Activated T-cell treated with anti-CD3 and anti-CD28 coated beads, Interleukin-2, amount 50 U/mL, for 48 hours (primary cell): ENCODE results near the gene MAN1C1.

Experiments used
- DNase-seq, 2 experiments: peaks; one replicate each; pipeline ENCODE4 v3.0.0-alpha.2; 2020

The MAN1C1 gene

DNA sequence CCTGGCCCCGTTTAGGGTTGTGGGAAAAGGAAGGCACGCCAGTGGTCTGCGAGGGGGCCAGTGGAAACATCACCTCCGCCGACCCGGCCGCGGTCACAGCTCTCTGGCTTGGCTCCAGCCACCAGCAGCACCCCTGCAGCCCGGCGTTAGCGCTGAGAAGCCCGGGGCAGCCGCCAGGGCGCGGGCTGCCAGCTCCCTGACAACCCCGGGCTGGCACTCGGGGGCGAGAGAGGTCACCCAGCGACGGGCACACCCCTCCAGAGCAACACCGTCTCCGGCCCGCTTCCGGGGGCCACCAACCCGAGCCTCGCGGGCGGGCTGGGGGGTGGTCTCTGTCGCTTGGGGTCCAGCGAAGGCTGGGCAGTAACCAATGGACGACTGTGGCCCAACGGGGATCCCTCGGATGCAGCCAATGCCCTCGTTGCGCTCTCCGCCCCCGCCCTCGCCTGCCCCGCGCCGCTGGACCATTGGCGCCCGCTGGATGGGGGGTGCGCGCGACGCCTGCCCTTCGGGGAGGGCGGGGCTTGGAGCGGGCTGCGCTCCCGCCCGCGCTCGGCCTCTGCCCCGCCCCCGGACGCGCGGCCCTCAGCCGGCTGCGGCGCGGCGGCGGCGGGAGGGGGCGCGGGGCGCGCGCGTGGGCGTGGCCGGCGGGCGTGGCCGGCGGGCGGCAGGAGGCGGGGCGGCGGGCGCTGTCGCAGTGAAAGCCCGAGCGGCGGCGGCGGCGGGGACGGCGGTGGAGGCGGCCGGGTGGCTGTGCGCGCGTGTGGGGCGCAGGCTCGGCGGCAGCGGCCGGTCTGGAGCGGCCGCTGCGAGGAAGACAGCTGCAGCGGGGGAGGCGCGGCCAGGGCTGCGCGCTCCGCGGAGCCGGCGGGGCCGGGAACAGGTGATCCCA lies at the start of gene MAN1C1:
Gene MAN1C1, plus strand, starts transcription at position 697 of the 892 bp plus-strand sequence. CDS start 1,007 bp downstream, outside the sequence.
- DNase-seq: peak; percentile 77 to 86

DNA sequence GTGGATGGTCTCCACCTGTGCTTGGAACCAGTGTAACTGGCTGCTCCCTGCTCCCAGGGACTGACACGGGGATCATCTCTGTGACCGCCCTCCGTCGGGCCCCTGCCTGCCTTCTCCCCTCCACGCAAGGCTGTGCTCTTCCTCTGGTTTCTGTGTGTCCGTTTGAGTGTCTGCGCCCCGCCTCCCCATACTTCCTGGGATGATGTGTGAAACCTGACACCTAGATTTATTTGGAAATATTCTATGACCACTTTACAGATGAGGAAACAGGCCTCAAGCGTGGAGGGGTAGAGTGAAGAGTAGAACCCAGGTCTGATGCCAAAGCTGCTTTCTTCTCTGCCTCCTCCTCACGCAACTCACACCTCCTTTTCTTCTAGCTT lies 48.9 kb upstream of the MAN1C1 start:
- no peak for DNase-seq

DNA sequence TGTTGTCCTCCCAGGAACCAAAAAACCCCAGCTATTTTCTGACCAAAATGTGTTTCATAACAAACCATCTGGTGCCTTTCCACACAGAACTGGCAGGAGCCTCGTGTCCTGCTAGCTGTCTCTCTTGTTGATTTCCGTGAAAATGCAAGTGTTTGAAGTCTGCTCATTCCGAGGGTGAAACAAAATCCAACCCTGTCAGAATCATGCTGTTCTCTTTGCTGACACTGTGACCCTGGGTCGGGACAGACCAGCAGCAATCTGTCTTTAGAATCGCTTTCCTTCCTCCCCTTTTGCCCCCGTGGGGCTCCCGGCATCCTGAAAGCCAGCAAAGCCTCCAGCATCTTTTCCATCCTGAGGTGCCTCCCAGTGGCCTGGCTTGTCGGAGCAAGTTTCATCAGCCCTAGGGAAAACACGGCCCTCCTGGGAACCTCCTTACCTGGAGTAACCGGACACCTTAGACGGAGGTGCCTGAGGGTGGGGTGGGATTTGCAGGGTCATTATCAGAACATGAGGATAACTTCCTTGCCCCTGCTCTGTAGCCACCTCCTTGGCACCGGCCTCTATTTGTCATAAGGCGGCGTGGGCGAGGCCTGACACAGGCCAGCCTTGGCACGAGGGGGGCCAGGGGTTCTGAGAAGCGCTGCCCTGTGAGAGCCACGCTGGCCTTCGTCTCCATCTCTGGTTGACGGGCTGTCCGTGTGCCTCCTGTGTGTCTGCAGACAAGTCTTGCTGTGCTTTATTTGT lies 48.3 kb upstream of the MAN1C1 start:
- no peak for DNase-seq

DNA sequence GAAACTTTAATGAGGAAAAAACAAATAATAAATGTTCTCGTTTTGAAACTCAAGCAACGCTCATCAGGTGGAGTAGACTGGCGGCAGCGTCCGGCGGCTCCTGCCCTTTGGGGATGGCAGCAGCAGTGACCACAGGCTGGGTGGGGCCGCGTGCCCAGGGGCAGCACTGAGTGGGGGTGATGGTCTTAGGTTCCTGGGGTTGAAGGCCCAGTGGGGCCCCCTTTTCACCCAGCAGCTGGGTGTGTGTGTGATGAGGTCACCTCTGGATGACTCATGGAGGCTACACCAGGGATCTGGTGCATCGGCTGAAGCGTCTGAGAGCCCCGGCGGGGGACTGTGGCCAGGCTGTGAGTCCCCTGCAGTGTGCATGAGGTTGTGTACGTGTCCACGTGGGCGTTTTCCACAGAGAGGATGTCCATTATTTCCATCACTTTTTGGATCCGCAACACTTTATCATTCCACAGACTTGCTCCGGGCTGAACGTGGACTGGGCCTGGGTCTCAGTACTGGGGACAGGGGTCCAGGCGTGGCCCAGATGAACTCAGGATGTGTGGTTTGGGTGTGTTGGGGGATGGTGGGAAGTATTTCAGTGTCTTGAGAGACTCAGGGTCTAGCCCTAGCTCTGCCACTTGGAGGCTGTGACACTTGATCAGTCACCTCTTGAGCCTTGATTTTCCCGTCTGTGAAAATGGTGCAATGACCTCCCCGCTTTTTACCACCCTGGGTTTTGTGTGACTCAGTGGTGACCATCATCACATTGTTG lies 47.6 kb upstream of the MAN1C1 start:
- DNase-seq: peak; percentile 49 to 55

DNA sequence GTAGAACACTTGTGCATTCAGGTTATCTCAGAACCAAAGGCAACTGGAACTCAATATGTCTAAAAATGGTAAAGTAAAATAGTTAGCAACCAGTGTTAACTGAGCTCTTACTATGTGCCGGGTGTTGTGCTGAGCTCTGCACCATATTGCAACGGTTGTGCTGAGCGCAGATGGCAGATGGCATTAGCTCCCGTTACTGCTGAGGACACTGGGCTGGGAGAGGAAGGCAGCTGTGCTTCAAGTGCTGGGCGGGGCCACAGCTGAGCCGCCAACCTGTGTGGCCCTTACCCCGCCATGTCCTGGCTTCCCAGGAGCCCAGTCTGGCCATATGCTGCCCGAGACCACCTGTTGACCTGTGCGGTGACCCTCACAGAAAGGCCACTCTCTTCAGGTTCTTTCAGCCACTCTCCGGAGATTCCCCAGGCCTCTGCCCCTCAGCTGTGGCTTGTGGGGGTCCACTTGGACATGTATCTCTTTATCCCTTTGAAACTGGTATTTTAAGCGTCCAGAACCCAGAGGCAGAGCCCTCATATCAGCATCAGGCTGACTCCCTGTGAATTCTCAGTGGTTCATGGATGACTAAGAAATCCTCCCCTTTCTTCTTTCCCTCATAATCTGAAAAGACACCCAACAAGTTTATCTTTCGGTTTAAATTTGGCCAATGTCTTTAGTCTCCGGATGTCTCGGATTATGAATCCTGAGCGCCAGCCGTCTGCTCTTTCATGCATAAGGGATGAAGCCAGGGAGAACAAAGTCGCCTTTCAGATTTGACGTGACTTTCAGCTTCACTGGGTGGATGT lies 46.8 kb upstream of the MAN1C1 start:
- DNase-seq: no peak

DNA sequence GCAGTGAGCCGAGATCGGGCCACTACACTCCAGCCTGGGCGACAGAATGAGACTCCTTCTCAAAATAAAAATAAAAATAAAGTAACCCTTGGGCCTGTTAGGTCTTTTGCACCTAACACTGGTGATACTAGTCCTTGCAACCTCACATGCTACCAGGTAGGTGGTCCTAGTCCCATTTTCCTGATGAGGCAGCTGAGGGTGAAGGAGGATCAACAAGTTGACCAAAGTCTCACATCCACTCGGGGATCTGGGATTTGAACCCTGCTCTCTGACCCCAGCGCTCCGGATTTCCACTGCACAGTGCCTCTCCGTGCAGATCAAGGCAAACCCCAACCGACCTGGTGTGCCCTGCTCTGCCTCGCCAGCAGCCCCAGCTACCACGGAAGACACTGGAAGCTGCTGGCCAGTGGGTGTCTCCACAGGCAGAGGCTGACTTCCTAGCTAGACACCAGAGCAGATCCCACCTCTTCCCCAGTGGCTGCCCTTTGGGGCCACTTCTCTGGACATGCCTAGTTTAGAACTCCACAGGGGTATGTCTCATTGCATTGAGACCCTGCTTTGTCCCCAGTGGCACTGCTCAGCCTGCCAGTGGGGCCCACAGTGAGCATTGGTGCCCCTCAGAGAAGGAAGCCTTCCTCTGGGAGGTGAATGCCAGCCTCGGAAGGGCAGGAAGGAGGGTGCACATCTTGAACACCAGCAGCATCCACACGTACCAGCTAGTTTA lies 45.6 kb upstream of the MAN1C1 start:
- DNase-seq: no peak

DNA sequence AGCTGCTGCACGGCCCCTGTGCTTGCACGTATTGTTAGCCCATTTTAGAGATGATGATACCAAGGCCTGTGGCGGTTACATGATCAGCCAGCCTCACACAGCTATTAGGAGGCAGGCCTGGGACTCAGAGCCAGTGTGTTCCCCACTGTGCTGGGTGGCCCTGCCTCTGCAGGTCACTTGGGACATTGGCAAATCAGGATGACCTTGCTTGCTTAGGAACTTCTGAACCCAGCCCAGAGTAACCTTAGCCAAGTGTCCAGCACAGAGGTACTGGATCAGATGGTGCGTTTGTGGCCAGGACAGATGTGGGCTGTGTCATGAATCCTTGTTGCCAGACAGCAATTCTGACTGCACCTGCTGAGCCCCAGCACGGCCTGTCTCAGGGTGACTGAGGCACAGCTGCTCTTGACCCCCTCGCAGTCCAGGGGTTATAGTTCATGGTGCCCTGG lies 45.0 kb upstream of the MAN1C1 start:
- no peak for DNase-seq

DNA sequence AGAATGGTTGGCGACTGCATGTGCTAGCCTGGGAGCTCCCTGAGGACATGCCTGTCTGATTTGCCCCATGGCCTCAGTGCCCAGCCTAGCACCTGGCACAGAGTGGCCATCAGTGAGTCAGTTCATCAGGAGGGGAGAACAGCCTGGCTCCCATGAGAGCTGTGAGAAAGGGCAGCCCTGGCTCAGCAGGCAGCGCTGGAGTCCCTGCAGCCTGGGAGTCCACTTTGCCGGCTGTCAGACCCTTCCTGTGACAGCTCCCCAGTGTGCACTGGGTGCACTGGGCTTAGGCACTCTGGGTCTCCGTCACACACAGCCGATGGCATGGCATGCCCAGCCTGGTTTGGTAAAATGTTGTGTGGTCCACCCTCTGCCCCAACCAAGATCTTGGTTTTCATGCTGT lies 44.5 kb upstream of the MAN1C1 start:
- DNase-seq: no peak

DNA sequence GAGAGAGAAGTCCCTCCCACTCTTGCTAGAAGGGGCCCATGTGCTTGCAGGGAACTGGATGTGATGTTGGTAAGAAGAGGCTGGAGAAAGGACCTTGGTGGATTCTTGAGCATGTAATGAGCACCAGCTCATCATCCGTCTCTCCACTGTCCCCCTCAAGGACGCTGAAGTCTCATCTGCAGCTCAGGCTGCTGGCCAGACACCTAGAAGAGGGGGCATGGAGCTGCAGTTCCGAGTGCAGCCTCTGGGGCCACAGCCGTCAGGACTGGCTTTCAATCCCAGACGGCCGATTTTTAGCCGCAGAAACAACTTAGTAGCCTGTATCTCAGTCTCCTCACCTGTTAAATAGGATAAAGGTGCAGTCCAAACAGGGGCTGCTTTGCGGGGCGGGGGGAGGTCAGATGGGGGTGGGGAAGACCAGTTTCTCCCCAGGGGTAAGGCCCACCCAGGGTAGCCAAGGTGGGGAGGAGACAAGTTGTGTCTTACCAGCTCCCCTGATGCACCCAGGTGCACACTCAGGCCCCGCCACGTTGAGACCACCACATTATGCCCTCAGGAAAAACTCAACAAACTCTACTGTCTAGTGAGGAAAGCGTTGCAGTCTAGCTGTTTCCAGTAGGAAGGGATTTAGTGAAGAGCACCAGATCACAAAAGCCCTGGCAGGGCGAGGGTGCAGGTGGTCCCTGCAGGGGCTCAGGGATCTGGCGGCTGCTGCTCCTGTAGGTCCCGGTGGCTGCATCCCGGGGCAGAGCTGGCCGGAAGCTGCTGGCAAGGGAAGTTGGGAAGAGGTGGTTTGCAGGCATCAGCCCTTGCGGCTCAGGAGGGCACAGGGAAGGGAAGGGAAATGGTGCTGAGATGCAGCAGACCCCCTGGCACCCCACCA lies 43.6 kb upstream of the MAN1C1 start:
- DNase-seq: peak; percentile 69 to 75

DNA sequence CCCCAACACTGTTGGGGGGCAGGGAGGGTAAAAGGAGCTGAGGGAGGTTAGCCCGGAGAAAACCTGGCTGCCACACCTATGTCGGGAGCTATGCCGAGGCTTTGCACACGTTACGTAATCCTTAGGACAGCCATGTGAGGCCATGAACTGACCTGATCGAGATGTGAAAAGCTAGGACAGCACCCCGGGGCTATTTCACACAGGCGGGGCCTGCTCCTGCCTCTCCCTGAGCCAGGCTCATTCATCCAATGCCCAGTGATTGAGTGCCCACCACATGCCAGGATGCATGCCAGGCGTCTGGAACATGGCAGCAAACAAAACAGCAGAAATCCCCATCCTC lies 43.0 kb upstream of the MAN1C1 start:
- no peak for DNase-seq

DNA sequence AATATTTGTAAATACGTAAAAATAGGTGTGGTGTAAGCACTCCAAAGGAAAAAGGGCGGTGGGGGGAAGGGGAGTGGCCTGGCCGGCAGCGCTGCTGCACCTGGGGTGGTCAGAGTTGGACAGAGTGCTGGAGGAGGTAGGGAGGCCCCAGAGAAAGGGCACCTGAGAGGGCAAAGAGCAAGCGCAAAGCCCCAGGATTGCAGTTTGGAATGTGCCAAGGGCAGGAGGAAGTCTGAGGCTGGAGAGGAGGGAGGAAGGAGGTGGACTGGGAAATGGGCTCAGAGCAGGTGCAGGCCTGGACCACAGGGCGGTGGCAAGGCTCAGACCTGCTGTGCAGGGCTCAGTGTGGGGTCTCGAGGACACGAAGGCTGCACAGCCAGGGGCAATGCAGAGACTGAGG lies 42.6 kb upstream of the MAN1C1 start:
- no peak for DNase-seq

DNA sequence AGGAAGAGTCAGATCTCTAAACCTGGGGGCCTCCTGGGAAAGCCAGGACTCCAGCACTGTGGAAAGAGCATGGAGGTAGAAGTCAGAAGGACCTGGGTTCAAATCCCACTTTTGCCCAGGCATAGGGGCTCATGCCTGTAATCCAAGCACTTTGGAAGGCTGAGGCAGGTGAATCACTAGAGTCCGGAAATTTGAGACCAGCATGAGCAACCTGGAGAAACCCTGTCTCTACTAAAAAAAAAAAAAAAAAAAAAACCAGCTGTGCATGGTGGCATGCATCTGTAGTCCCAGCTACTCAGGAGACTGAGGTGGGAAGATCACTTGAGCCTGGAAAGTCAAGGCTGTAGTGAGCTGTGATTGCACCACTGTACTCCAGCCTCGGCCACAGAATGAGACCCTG lies 41.4 kb upstream of the MAN1C1 start:
- DNase-seq: no peak

DNA sequence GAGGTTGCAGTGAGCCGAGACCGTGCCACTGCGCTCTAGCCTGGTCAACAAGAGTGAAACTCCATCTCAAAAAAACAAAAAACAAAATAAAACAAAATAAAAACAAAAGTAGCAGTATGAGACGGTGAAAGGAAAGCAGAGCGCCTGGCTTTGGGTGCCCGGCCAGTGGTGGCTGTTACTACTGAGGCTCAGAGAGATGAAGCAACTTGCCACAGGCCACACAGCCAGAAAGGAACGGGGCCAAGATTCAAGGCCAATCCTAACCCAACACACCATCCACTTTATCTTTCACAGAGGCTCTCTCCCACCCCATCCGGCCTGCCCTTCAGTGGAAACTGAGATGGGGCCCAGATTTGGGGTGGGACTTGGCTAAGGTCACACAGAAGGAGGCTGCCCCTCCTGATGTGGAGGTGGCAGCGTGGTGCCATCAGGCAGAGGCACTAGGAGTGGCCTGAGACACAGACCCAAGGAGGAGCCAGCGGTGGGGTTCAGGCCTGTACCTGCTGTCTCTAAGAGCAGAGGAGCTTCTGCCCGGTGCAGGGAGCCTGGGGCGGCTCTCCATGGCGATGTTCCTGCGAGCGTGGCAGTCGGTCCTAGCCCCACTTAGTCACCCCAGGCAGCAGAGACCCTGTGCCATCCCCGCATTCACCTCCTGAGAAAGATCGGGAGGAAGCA lies 40.0 kb upstream of the MAN1C1 start:
- no peak for DNase-seq

DNA sequence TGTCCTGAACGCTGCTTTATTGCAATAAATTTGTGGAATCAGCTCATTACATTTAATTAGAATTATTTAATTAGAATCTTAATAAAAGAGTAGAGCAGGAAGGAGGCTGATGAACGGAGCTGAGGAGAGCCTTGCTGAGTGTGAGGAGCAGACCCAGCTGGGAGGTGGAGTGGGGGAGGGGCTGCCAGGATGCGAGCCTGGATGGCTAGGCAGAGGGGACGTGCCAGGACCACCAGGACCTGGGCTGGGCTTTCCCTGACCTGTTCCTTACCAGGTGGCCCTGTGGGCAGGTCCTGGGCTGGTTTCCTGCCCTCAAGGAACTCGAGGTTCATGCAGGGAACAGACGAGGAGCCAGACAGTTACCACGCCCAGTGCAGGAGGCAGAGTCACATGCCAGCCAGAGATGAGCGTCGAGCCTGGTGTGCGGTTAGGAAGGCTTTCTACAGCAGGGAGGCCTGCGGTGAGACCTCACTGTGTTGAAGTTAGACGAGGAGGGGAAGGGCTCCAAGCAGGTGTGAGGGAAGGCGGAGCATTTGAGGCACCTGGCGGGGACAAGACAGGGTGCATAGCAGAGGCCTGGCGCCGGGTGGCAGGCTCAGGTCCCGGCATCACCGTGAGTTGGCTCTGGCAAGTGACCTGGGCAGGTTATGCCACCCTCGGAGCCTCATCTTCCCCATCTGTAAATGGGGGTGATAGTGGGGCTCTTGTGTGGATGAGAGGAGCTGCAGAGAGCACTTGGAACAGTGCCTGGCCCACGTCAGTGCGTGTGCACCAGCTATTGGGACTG lies 39.3 kb upstream of the MAN1C1 start:
- no peak for DNase-seq

DNA sequence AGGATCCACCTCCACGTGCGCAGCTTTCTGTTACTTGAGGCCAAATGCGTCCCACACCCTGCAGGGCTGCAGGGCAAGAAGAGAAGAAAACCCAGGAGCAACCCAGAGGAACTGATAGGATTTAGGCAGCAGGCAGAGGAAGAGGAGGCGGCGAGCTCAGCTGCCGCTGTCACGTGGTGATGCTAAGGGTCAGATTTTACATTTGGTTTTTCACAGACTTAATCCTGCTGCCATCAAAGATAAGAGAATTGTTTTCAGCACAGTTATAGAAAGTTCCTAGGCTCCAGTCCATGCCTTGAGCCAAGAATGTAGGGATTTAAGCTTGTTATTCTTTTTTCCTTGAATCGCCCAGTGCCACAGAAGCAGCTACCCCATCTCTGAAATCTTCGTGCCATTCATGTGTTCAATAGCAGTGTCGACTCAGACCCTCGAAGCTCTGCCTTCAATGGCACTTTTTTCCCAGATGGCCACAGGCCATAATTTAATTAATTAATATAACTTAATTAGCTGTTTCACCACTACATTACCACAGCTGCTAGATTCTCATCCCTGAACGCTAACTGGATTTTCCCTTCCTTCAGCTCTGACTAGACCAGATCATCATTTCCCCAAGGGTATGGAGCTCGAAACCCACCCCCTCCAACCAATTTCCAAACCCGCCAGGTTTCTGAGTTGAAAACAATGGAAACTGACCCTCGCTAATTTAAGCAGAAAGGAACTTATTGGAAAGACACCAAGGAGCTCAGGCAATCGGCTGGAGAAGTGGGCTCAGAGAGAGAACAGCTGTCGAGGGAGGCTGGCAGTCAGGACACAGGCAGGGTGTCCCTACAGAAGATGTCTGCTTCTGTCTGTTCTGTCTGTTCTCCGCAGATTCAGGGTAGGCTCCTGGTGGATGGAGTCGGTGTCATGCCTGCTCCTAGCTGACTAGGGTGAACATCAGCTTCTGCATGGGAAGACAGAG lies 37.0 kb upstream of the MAN1C1 start:
- no peak for DNase-seq

DNA sequence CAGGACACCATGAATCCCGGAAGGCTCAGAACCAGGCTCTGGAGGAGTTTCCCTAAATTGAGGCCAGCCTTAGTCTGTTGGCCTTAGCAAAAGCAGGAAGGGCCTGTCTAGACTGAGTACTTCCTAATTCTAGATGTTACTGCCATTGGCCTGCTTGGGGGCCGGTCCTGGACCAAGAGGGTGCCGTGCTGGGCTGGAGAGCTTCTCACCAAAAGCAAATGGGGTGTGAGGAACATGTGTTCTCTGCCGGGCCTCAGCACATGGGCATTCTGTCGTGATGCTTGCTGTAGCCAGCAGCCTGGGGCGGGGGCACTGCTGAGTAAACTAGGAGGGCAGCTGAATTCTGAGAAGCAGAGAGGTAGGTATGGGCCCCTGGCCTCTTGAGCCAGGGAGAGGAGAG lies 35.7 kb upstream of the MAN1C1 start:
- no peak for DNase-seq

DNA sequence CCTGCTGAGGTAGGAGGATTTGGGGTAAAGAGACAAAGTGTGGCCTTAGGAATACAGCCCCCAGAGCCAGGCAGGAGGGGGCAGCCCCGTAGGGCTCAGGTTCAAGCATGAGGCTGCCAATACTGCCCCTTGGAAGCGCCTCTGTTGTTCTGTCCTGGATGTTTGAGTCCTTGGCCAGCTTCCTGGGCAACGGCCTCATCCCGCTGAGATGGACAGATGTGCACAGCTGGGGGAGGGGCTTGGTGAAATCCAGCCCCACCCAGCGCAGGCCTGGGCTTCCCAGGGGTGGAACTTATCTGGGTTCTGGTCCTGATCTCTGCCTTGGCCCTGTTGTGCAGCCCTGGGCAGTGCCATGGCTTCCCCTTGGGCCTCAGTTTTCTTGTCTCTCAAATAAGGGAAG lies 34.8 kb upstream of the MAN1C1 start:
- DNase-seq: no peak
